IMR-90 (cell line): ENCODE results near the gene MAGI3. TPM values are rescaled to one million over a fixed set of nuclear protein-coding genes. Genes with fewer than 3 reads are reported as not detected.

Source experiments
- ATAC-seq: fragments of 200-7000 bp; cut with Tn5 transposase; 2 replicates; pipeline ENCODE4 v1.9.1; 2020; ENCODE audit warnings: low read depth, mild to moderate bottlenecking, moderate library complexity
- BruUV-seq: library from RNA; stranded (reverse); fragments of 400-500 nt; replicated peaks from 2 replicates; lab custom pipeline; 2021; lab: Mats Ljungman, UMichigan
- CTCF ChIA-PET: fragments of 300-600 bp; formaldehyde crosslinking; extraction: SDS; loops from one replicate; lab custom pipeline; 2021; ENCODE audit warnings: antibody characterized with exemption; lab: Yijun Ruan, JAX
- POLR2A ChIA-PET: fragments of 300-600 bp; sonication (Branson Sonifier 250); formaldehyde crosslinking; loops from one replicate; lab custom pipeline; 2022; ENCODE audit warnings: antibody characterized with exemption; ENCODE audit not compliant: unreplicated experiment; lab: Charles Lee
- DNase-seq: peaks from one replicate; pipeline ENCODE4 v3.0.0; 2013
- H2AFZ ChIP-seq: replicated peaks from 2 replicates; pipeline ENCODE3; 2013; ENCODE audit warnings: low read length, mild to moderate bottlenecking; ENCODE audit not compliant: poor library complexity
- H2AK5ac ChIP-seq: 2 replicates; pipeline ENCODE4 v1.6.1; 2013; ENCODE audit warnings: low read depth, low read length, inconsistent platforms
- H2AK9ac ChIP-seq: replicated peaks from 2 replicates; pipeline ENCODE3; 2013; ENCODE audit warnings: mild to moderate bottlenecking, low read depth, low read length, moderate library complexity; ENCODE audit not compliant: poor library complexity
- H2BK120ac ChIP-seq: 2 replicates; pipeline ENCODE4 v1.6.1; 2013; ENCODE audit warnings: low read depth, low read length, inconsistent platforms
- H2BK15ac ChIP-seq: 3 replicates; pipeline ENCODE4 v1.6.1; 2013; ENCODE audit warnings: low read depth, low read length, inconsistent platforms
- H2BK20ac ChIP-seq: 2 replicates; pipeline ENCODE4 v1.6.1; 2013; ENCODE audit warnings: low read depth, mild to moderate bottlenecking, inconsistent platforms, low read length, moderate library complexity
- H2BK5ac ChIP-seq: 2 replicates; pipeline ENCODE4 v1.6.1; 2013; ENCODE audit warnings: mild to moderate bottlenecking, low read depth, low read length, inconsistent platforms; ENCODE audit not compliant: poor library complexity, severe bottlenecking
- H3K14ac ChIP-seq: replicated peaks from 2 replicates; pipeline ENCODE4 v1.6.1; 2013; ENCODE audit warnings: low read depth, low read length, inconsistent platforms
- H3K18ac ChIP-seq: 2 replicates; pipeline ENCODE4 v1.6.1; 2013; ENCODE audit warnings: low read depth, low read length, control low read depth
- H3K23ac ChIP-seq: 2 replicates; pipeline ENCODE4 v1.6.1; 2013; ENCODE audit warnings: low read depth, low read length, inconsistent platforms
- H3K27ac ChIP-seq: 2 replicates; pipeline ENCODE4 v1.5.1; 2013; ENCODE audit warnings: mild to moderate bottlenecking, control low read depth, low read length; ENCODE audit not compliant: insufficient read depth
- H3K27me3 ChIP-seq: 2 replicates; pipeline ENCODE4 v1.6.1; 2013; ENCODE audit warnings: low read length; ENCODE audit not compliant: control insufficient read depth, insufficient read depth
- H3K36me3 ChIP-seq: 2 replicates; pipeline ENCODE4 v1.6.1; 2013; ENCODE audit warnings: low read length, mixed read lengths; ENCODE audit not compliant: control insufficient read depth, insufficient read depth
- H3K4ac ChIP-seq: 2 replicates; pipeline ENCODE4 v1.6.1; 2013; ENCODE audit warnings: low read depth, low read length, inconsistent platforms
- H3K4me1 ChIP-seq: 2 replicates; pipeline ENCODE4 v1.6.1; 2013; ENCODE audit warnings: low read length, mixed read lengths; ENCODE audit not compliant: control insufficient read depth, insufficient read depth
- H3K4me2 ChIP-seq: 2 replicates; pipeline ENCODE4 v1.6.1; 2013; ENCODE audit warnings: low read depth, mild to moderate bottlenecking, control low read depth, low read length, moderate library complexity
- H3K4me3 ChIP-seq: 2 replicates; pipeline ENCODE4 v1.5.1; 2013; ENCODE audit warnings: low read depth, mild to moderate bottlenecking, control low read depth, low read length, moderate library complexity; ENCODE audit not compliant: insufficient read depth
- H3K56ac ChIP-seq: 2 replicates; pipeline ENCODE4 v1.6.1; 2013; ENCODE audit warnings: low read length, inconsistent platforms; ENCODE audit not compliant: insufficient read depth; ENCODE audit errors: extremely low read depth
- H3K79me1 ChIP-seq, 2 experiments: 2 replicates each; pipeline ENCODE4 v1.6.1; 2013; ENCODE audit warnings: low read length in 2 of 2, inconsistent platforms in 1 of 2, low read depth in 1 of 2
- H3K9ac ChIP-seq: 2 replicates; pipeline ENCODE4 v1.6.1; 2013; ENCODE audit warnings: low read depth, low read length, control low read depth
- H3K9me1 ChIP-seq: 2 replicates; pipeline ENCODE4 v1.6.1; 2013; ENCODE audit warnings: low read length, inconsistent platforms; ENCODE audit not compliant: insufficient read depth
- H3K9me3 ChIP-seq: 2 replicates; pipeline ENCODE4 v1.6.1; 2013; ENCODE audit warnings: low read length; ENCODE audit not compliant: control insufficient read depth, insufficient read depth
- H4K20me1 ChIP-seq: 2 replicates; pipeline ENCODE4 v1.6.1; 2013; ENCODE audit warnings: low read length, inconsistent platforms; ENCODE audit not compliant: insufficient read depth
- H4K5ac ChIP-seq: 2 replicates; pipeline ENCODE4 v1.6.1; 2013; ENCODE audit warnings: mild to moderate bottlenecking, low read depth, low read length, control low read depth
- H4K8ac ChIP-seq, 2 experiments: 2 replicates each; pipeline ENCODE4 v1.6.1; 2013; ENCODE audit warnings: low read depth in 2 of 2, low read length in 2 of 2, control low read depth in 1 of 2, inconsistent platforms in 1 of 2
- H4K91ac ChIP-seq: 2 replicates; pipeline ENCODE4 v1.6.1; 2013; ENCODE audit warnings: low read depth, low read length, inconsistent platforms; ENCODE audit not compliant: insufficient read depth
- CEBPB ChIP-seq: IDR thresholded peaks from 2 replicates; pipeline ENCODE4 v1.6.1; 2012; ENCODE audit warnings: low read depth, low read length, improper control_type of control experiment
- FOS ChIP-seq: fragments of 150-350 bp; IDR thresholded peaks from 2 replicates; pipeline ENCODE4 v1.6.1; 2016; ENCODE audit warnings: low read depth, low read length
- MAZ ChIP-seq: IDR thresholded peaks from 2 replicates; pipeline ENCODE4 v1.6.1; 2012; ENCODE audit warnings: low read depth, mild to moderate bottlenecking, low read length, improper control_type of control experiment, moderate library complexity, borderline replicate concordance
- MXI1 ChIP-seq: IDR thresholded peaks from 2 replicates; pipeline ENCODE4 v1.6.1; 2012; ENCODE audit warnings: low read depth, mild to moderate bottlenecking, low read length, moderate library complexity, borderline replicate concordance
- POLR2A ChIP-seq: IDR thresholded peaks from 2 replicates; pipeline ENCODE4 v1.6.1; 2012; ENCODE audit warnings: mild to moderate bottlenecking, low read depth, low read length
- RCOR1 ChIP-seq: IDR thresholded peaks from 2 replicates; pipeline ENCODE4 v1.6.1; 2012; ENCODE audit warnings: mild to moderate bottlenecking, low read length, improper control_type of control experiment; ENCODE audit not compliant: insufficient replicate concordance
- USF2 ChIP-seq: fragments of 150-350 bp; IDR thresholded peaks from 2 replicates; pipeline ENCODE4 v1.6.1; 2017; ENCODE audit warnings: mild to moderate bottlenecking, antibody characterized with exemption, low read length, low read depth
- WGBS, 2 experiments: methylation state at CpG; one replicate each; pipeline versions ENCODE4 v1.1.5 to v1.1.7; 2013; ENCODE audit warnings: missing lambda C conversion rate in 2 of 2; ENCODE audit not compliant: insufficient read length in 1 of 2; ENCODE audit errors: extremely low coverage in 2 of 2; 5-methylcytosine and 5-hydroxymethylcytosine counted together
- dilution Hi-C: fragments of 300-500 bp; cut with HindIII; formaldehyde crosslinking; loops from one replicate; pipeline ENCODE4 v1.14.3; 2018; ENCODE audit warnings: low sequenced_read_pairs; ENCODE audit not compliant: unreplicated experiment
- in situ Hi-C: fragments of 300-500 bp; cut with MboI; formaldehyde crosslinking; loops from 3 replicates; pipeline ENCODE4 v1.14.3; 2019; ENCODE audit warnings: low sequenced_read_pairs, inconsistent platforms, mixed read lengths
- intact Hi-C: fragments of 100-400 bp; cut with micrococcal nuclease; formaldehyde crosslinking; loops from 2 replicates; pipeline ENCODE4 v1.10.0; 2022
- polyA plus RNA-seq, 3 experiments: library from polyadenylated mRNA; depleted of rRNA; stranded (reverse); fragments of >200 nt; gene quantifications; 2 replicates each; pipeline ENCODE4 v1.2.3, GENCODE V29; 2012; ENCODE audit warnings: low replicate concordance in 1 of 3
- total RNA-seq: library from RNA; depleted of rRNA; stranded (reverse); fragments of >200 nt; gene quantifications from 2 replicates; pipeline ENCODE4 v1.2.3, GENCODE V29; 2012

Gene MAGI3
- total and polyA plus RNA-seq, 2 of the 4 experiments (the other 2 are of a cell fraction) = 2.5 to 8.8 TPM

GRCh38 chr1:113617438-113618141 lies 227.3 kb downstream of the MAGI3 start:
- H3K9me3 ChIP-seq = no peaks in the 10 kb centered on the region
- no peak overlapping the region for H4K5ac ChIP-seq
- no peak overlapping the region for H2BK120ac ChIP-seq
- H2BK15ac ChIP-seq = no peak overlapping the region
- no peak overlapping the region for H3K23ac ChIP-seq
- DNase-seq (peak; percentile 36), ATAC-seq (no peak)
- ChIA-PET POLR2A (no interaction called here), CTCF (interaction anchor here (0.6 kb wide), 1 partner anchor 546 kb away, joined by 3 read pairs; no protein-coding TSS in a partner anchor)
- no peak overlapping the region for H3K4me3 ChIP-seq
- no TSS peak for BruUV-seq
- no peaks in the 10 kb centered on the region; a peak in 1 of 4 replicates for H3K79me1 ChIP-seq
- intact Hi-C loops (no loop called here), dilution Hi-C loops (no loop called here), in situ Hi-C loops (no loop called here)
- no peak overlapping the region for H3K27ac ChIP-seq
- H2BK20ac ChIP-seq = no peak overlapping the region
- H4K91ac ChIP-seq = no peak overlapping the region
- no peak overlapping the region for H2AK9ac ChIP-seq
- no peak overlapping the region for H3K4me2 ChIP-seq
- H3K18ac ChIP-seq = no peak overlapping the region
- no peak overlapping the region for H2AFZ ChIP-seq
- H4K8ac ChIP-seq = no peak overlapping the region
- H3K56ac ChIP-seq = no peak overlapping the region
- no peaks in the 10 kb centered on the region for H3K36me3 ChIP-seq
- no peaks in the 10 kb centered on the region for H3K9me1 ChIP-seq
- no peaks in the 10 kb centered on the region for H4K20me1 ChIP-seq
- WGBS, 2 experiments = no CpG with 5 or more reads among the region's 4 CpGs
- H3K27me3 ChIP-seq = no peaks in the 10 kb centered on the region
- no peak overlapping the region for H2BK5ac ChIP-seq
- no peaks in the 10 kb centered on the region for H3K4me1 ChIP-seq
- H3K9ac ChIP-seq = no peak overlapping the region
- TF ChIP-seq FOS (no peak), RCOR1 (no peak), MAZ (no peak), POLR2A (no peak), CEBPB (no peak), MXI1 (no peak), USF2 (no peak)
- no peak overlapping the region for H3K14ac ChIP-seq
- H2AK5ac ChIP-seq = no peak overlapping the region
- no peak overlapping the region for H3K4ac ChIP-seq
